GM13976 (cell line): ENCODE measurements around the gene RBFOX2.

Experiments used
- DNase-seq: peaks from one replicate; pipeline ENCODE4 v3.0.0; 2012; ENCODE audit warnings: low spot score
- CTCF ChIP-seq: IDR thresholded peaks from 2 replicates; pipeline ENCODE4 v1.5.1; 2012; ENCODE audit warnings: borderline replicate concordance, mild to moderate bottlenecking; ENCODE audit not compliant: insufficient read depth; ENCODE audit errors: extremely low read depth, missing control alignments, control extremely low read depth
- in situ Hi-C: fragments of 300-500 bp; cut with MboI; formaldehyde crosslinking; loops from one replicate; pipeline ENCODE4 v1.12.0; 2022; ENCODE audit warnings: low sequenced_read_pairs, mixed read lengths, inconsistent platforms; ENCODE audit not compliant: unreplicated experiment

RBFOX2 gene

GRCh38 chr22:35904752-35905151 lies 123.9 kb downstream of the RBFOX2 start:
- no peak for TF ChIP-seq CTCF
- DNase-seq, result no peak
- in situ Hi-C loops, result no loop called here

DNA sequence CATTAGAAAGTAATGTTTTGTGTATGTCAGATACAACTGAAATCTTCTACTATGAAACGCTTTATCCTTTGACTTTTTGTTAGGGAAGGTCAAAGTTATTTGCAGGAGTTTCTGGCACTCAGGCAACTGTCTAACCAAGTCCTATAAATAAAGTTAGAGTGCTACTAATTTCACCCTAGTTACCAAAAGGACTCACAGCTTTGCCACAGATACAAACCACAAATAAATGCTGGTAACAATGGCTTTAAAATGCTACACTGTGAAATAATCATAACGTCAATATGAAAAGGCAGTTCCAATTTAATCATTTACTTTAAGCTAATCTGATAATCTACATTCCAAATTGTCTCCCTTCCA lies 124.3 kb downstream of the RBFOX2 start:
- DNase-seq, result no peak
- in situ Hi-C loops, result no loop called here
- TF ChIP-seq CTCF, result no peak

DNA sequence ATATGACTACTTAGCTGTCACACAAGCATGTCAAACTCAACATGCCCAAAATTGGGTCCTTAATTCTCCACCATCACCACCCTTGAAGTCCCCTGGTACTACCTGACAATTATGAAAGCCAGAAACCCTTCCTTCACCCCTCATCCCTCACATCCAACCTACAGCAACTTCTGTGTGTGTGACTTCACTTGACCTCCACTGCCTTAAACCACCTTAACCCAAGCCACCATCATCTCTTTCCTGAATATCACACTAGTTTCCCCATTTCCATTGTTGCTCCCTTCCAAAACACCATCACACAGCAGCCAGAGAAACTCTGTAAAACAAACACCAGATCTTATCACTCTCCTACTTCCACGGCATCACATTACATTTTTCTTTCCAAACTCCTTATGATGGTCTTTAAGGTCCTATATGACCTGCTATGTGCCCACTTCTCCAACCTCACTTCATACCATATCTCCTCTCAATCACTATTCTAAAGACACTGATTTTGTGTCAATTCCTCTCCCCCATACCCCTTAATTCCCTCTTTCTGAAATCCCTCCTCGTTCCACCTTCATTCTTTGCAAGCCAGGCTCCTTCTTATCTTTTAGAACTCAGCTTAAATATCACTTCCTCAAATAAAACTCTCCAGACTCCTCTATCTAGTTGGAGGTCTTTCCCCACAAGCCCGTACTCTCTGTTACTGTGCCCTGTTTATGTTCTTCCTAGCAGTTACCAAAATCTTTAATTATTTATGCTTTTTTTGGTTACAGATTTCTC lies 124.9 kb downstream of the RBFOX2 start:
- in situ Hi-C loops, result no loop called here
- TF ChIP-seq CTCF, result no peak
- no peak for DNase-seq

GRCh38 chr22:35900483-35901168 lies 128.0 kb downstream of the RBFOX2 start:
- in situ Hi-C loops, result no loop called here
- no peak for TF ChIP-seq CTCF
- DNase-seq, result no peak

DNA sequence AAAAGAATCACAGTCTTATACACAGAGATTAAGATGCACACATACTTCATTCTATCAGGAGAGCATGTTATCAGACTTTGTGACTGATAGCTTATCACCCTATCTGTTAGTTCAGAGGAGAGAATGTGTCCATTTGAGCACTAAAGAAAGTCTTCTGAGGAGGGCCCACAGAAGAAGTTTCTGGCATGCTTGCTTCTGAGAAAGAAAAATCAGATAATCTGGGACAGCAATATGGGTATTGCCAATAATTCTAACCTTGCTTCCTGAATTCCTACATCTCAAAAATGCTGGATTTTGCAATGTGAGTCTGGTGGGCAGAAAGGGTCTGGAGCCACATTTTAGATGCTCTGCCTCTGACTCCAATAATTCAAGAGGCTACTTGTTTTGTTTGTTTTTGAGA lies 128.9 kb downstream of the RBFOX2 start:
- no peak for TF ChIP-seq CTCF
- in situ Hi-C loops, result no loop called here
- DNase-seq, result no peak

GRCh38 chr22:35896111-35896705 lies 132.4 kb downstream of the RBFOX2 start:
- no peak for DNase-seq
- in situ Hi-C loops, result no loop called here
- TF ChIP-seq CTCF, result no peak
